Nephron progenitor cell (in vitro differentiated cells): ENCODE results near the gene SFRP2.
A peak's percentile ranks its signal among the peaks of the same experiment; 100 is the strongest.

Source experiments
- DNase-seq: peaks from one replicate; pipeline ENCODE4 v3.0.0; 2021
- H3K27ac Mint-ChIP-seq: 2 replicates; pipeline ENCODE4 v1.8.0; 2021; ENCODE audit warnings: mild to moderate bottlenecking, moderate library complexity, mixed read lengths
- H3K27me3 Mint-ChIP-seq: 2 replicates; pipeline ENCODE4 v1.8.0; 2021; ENCODE audit warnings: mild to moderate bottlenecking, low read depth, mixed read lengths; ENCODE audit not compliant: poor library complexity
- H3K36me3 Mint-ChIP-seq: 2 replicates; pipeline ENCODE4 v1.8.0; 2021; ENCODE audit warnings: low read depth, mixed read lengths
- H3K4me1 Mint-ChIP-seq: 2 replicates; pipeline ENCODE4 v1.8.0; 2021; ENCODE audit warnings: mixed read lengths
- H3K4me3 Mint-ChIP-seq: 2 replicates; pipeline ENCODE4 v1.8.0; 2021; ENCODE audit warnings: mild to moderate bottlenecking, moderate library complexity, mixed read lengths
- H3K9me3 Mint-ChIP-seq: 2 replicates; pipeline ENCODE4 v1.8.0; 2021; ENCODE audit warnings: mild to moderate bottlenecking, moderate library complexity, mixed read lengths
- TF ChIP-seq, protein P1 (sequence below): fragments of 200-600 bp; sonication (generic); IDR thresholded peaks from 2 replicates; pipeline ENCODE4 v1.5.0; 2021; ENCODE audit warnings: antibody characterized with exemption

SFRP2 gene

GRCh38 chr4:153757407-153757806 is 31.5 kb downstream of the SFRP2 start:
- Mint-ChIP-seq H3K27ac (no peak overlapping the region), H3K4me3 (no peak overlapping the region), H3K27me3 (peaks cover 36% of the 10 kb centered on the region), H3K9me3 (peaks cover 11% of the 10 kb centered on the region), H3K36me3 (peaks cover 23% of the 10 kb centered on the region), H3K4me1 (peaks cover 22% of the 10 kb centered on the region)
- TF ChIP-seq, protein P1, sequence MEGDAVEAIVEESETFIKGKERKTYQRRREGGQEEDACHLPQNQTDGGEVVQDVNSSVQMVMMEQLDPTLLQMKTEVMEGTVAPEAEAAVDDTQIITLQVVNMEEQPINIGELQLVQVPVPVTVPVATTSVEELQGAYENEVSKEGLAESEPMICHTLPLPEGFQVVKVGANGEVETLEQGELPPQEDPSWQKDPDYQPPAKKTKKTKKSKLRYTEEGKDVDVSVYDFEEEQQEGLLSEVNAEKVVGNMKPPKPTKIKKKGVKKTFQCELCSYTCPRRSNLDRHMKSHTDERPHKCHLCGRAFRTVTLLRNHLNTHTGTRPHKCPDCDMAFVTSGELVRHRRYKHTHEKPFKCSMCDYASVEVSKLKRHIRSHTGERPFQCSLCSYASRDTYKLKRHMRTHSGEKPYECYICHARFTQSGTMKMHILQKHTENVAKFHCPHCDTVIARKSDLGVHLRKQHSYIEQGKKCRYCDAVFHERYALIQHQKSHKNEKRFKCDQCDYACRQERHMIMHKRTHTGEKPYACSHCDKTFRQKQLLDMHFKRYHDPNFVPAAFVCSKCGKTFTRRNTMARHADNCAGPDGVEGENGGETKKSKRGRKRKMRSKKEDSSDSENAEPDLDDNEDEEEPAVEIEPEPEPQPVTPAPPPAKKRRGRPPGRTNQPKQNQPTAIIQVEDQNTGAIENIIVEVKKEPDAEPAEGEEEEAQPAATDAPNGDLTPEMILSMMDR = no peak
- DNase-seq = no peak

DNA sequence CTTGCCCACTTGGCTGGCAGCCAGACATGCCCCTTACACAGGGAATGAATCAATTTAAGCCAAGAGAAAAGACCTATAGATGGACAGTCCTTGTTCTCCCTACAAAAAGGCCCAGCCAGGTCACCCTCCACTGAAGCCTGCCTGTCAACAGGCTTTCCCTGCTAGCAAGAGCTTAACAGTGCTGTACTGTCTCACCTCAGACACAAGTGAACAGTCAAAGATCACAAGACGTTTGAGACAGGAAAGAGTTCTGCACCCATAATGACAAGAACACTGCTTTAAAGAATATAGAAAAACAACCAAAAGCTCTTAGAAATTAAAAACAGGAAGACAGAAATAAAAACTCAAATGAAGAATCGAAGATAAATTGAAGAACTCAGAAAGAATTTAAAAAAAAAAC is 33.7 kb downstream of the SFRP2 start:
- no peak for DNase-seq

GRCh38 chr4:153750197-153750817 is 38.6 kb downstream of the SFRP2 start:
- peaks cover 12% of the 10 kb centered on the region for H3K36me3 Mint-ChIP-seq
- H3K9me3 Mint-ChIP-seq = peaks cover 8% of the 10 kb centered on the region
- TF ChIP-seq, protein P1 = peak; percentile 69
- peaks cover 9% of the 10 kb centered on the region for H3K27me3 Mint-ChIP-seq
- peak; percentile 76 for DNase-seq
- H3K27ac Mint-ChIP-seq = no peak overlapping the region
- H3K4me3 Mint-ChIP-seq = no peak overlapping the region
- peaks cover 19% of the 10 kb centered on the region for H3K4me1 Mint-ChIP-seq

More for the DNA sequence above, 33.7 kb downstream of the SFRP2 start:
- Mint-ChIP-seq H3K36me3 (peaks cover 15% of the 10 kb centered on the region), H3K9me3 (peaks cover 8% of the 10 kb centered on the region), H3K27me3 (peaks cover 32% of the 10 kb centered on the region), H3K27ac (no peak overlapping the region), H3K4me1 (peaks cover 15% of the 10 kb centered on the region), H3K4me3 (no peak overlapping the region)
- TF ChIP-seq, protein P1 = no peak

DNA sequence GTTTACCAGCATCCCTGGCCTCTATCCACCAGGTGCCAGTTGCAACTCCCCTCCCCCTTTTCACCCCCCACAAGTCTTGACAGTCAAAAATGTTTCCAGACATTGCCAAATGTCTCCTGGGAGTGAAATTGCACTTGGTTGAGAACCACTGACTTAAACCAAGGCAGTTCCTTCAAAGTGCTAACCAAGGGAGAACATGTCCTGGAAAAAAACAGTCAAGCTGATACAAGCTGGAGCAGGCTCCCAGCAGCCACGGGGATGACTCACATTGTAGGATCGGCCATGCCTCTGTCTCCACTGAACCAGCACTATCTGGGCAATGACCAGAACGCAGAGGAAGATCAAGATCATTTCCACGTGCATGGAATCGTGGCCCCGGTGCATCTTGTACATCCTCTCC is 40.5 kb downstream of the SFRP2 start:
- Mint-ChIP-seq H3K4me3 (no peak overlapping the region), H3K27ac (peak overlapping the region; percentile 61), H3K9me3 (no peaks in the 10 kb centered on the region), H3K36me3 (peaks cover 10% of the 10 kb centered on the region), H3K27me3 (peaks cover 5% of the 10 kb centered on the region), H3K4me1 (peaks cover 19% of the 10 kb centered on the region)
- DNase-seq = no peak
- TF ChIP-seq, protein P1 = no peak

DNA sequence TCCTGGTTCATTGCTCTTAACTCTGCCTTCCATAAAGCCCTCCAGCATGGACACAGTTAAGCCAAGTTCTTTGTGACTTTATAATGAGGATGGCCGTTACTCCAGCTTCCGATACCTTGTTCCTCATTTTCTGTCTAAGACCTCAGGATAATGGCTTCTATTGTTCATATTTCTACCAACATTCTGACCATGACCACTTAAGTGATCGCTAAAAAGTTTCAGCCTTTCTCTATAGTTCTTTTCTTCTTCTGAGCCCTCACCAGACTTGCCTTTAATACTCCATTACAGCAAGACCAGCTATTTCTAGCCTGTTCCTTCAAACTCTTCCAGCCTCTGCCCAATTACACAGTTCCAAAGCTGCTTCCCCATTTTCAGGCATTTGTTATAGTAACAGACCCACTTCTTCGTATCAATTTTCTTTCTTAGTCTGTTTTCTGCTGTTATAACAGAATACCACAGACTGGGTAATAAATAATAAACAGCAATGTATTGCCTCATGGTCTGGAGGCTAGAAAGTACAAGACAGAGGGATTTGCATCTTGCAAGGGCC is 41.4 kb downstream of the SFRP2 start:
- Mint-ChIP-seq H3K9me3 (no peaks in the 10 kb centered on the region), H3K27ac (no peak overlapping the region), H3K4me1 (peaks cover 19% of the 10 kb centered on the region), H3K4me3 (no peak overlapping the region), H3K36me3 (peaks cover 14% of the 10 kb centered on the region), H3K27me3 (no peaks in the 10 kb centered on the region)
- TF ChIP-seq, protein P1 = no peak
- no peak for DNase-seq

DNA sequence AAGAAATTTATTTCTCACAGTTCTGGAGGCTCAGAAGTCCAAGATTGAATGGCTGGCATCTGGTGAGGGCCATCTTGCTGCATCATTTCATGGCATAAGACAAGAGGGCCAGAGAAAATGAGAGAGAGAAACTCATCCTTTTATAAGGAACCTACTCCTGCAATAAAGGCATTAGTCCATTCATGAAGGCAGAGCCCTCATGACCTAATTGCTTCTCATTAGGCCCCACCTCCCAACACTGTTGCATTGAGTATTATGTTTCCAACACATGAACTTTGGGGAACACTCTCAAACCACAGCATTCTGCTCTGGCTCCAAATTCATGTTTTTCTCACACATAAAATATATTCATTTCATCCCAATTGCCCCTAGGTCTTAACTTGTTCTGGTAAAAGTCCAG is 43.2 kb downstream of the SFRP2 start:
- TF ChIP-seq, protein P1 = no peak
- H3K4me1 Mint-ChIP-seq = peaks cover 19% of the 10 kb centered on the region
- H3K36me3 Mint-ChIP-seq = peaks cover 25% of the 10 kb centered on the region
- no peak overlapping the region for H3K4me3 Mint-ChIP-seq
- no peak overlapping the region for H3K27ac Mint-ChIP-seq
- no peak for DNase-seq
- no peaks in the 10 kb centered on the region for H3K27me3 Mint-ChIP-seq
- H3K9me3 Mint-ChIP-seq = peaks cover 8% of the 10 kb centered on the region
